H9 (cell line): ENCODE results near the gene SLC25A48. TPM values are rescaled to one million over a fixed set of nuclear protein-coding genes. Genes with fewer than 3 reads are reported as not detected.

ENCODE experiments used
- DNase-seq: peaks from one replicate; pipeline ENCODE4 v3.0.0-alpha.2; 2017
- H2AFZ ChIP-seq: one replicate; pipeline ENCODE4 v1.6.1; 2013; ENCODE audit warnings: mild to moderate bottlenecking, low read length, control low read depth, moderate library complexity
- H2AK5ac ChIP-seq: 2 replicates; pipeline ENCODE4 v1.6.1; 2013; ENCODE audit warnings: low read length, control low read depth, mixed read lengths; ENCODE audit not compliant: insufficient read length
- H2BK120ac ChIP-seq: one replicate; pipeline ENCODE4 v1.6.1; 2013; ENCODE audit warnings: low read depth, mild to moderate bottlenecking, low read length, control low read depth, inconsistent platforms; ENCODE audit not compliant: poor library complexity, severe bottlenecking
- H2BK12ac ChIP-seq: 2 replicates; pipeline ENCODE4 v1.6.1; 2013; ENCODE audit warnings: low read length, control low read depth, mixed read lengths, low read depth; ENCODE audit not compliant: insufficient read length
- H2BK15ac ChIP-seq: 2 replicates; pipeline ENCODE4 v1.6.1; 2013; ENCODE audit warnings: low read depth, low read length, control low read depth
- H2BK20ac ChIP-seq: one replicate; pipeline ENCODE4 v1.6.1; 2013; ENCODE audit warnings: low read depth, mild to moderate bottlenecking, low read length, control low read depth, inconsistent platforms; ENCODE audit not compliant: poor library complexity, severe bottlenecking
- H2BK5ac ChIP-seq: 2 replicates; pipeline ENCODE4 v1.6.1; 2013; ENCODE audit warnings: low read length, control low read depth, mixed read lengths; ENCODE audit not compliant: insufficient read length
- H3K14ac ChIP-seq: 2 replicates; pipeline ENCODE4 v1.6.1; 2013; ENCODE audit warnings: low read length, control low read depth; ENCODE audit not compliant: insufficient read depth
- H3K18ac ChIP-seq: 2 replicates; pipeline ENCODE4 v1.6.1; 2013; ENCODE audit warnings: low read depth, mild to moderate bottlenecking, mixed read lengths, low read length, control low read depth; ENCODE audit not compliant: insufficient read length
- H3K23ac ChIP-seq: 2 replicates; pipeline ENCODE4 v1.6.1; 2013; ENCODE audit warnings: low read length, control low read depth, mixed read lengths, low read depth; ENCODE audit not compliant: insufficient read length
- H3K23me2 ChIP-seq: 2 replicates; pipeline ENCODE4 v1.6.1; 2013; ENCODE audit warnings: low read depth, mild to moderate bottlenecking, mixed read lengths, low read length, control low read depth; ENCODE audit not compliant: insufficient read length, poor library complexity, severe bottlenecking
- H3K27ac ChIP-seq: 2 replicates; pipeline ENCODE4 v1.5.1; 2013; ENCODE audit warnings: low read length, control low read depth, mixed read lengths, low read depth; ENCODE audit not compliant: insufficient read length
- H3K27me3 ChIP-seq: 2 replicates; pipeline ENCODE4 v1.6.1; 2013; ENCODE audit warnings: low read length, control low read depth, inconsistent platforms; ENCODE audit not compliant: insufficient read depth
- H3K4ac ChIP-seq: 2 replicates; pipeline ENCODE4 v1.6.1; 2013; ENCODE audit warnings: low read depth, mild to moderate bottlenecking, control low read depth, inconsistent platforms, low read length, moderate library complexity
- H3K4me1 ChIP-seq: 2 replicates; pipeline ENCODE4 v1.6.1; 2013; ENCODE audit warnings: low read length, control low read depth, inconsistent platforms; ENCODE audit not compliant: insufficient read depth
- H3K4me2 ChIP-seq: 2 replicates; pipeline ENCODE4 v1.6.1; 2013; ENCODE audit warnings: low read length, control low read depth, mixed read lengths; ENCODE audit not compliant: insufficient read length, insufficient read depth
- H3K56ac ChIP-seq: 2 replicates; pipeline ENCODE4 v1.6.1; 2013; ENCODE audit warnings: low read depth, mild to moderate bottlenecking, mixed read lengths, low read length, control low read depth; ENCODE audit not compliant: insufficient read length
- H3K79me1 ChIP-seq: 2 replicates; pipeline ENCODE4 v1.6.1; 2013; ENCODE audit warnings: low read depth, mild to moderate bottlenecking, moderate library complexity, low read length, control low read depth, inconsistent platforms; ENCODE audit not compliant: insufficient read depth, poor library complexity, severe bottlenecking
- H3K79me2 ChIP-seq: 2 replicates; pipeline ENCODE4 v1.6.1; 2013; ENCODE audit warnings: low read length, control low read depth, inconsistent platforms; ENCODE audit not compliant: insufficient read depth
- H3K9ac ChIP-seq: 2 replicates; pipeline ENCODE4 v1.6.1; 2013; ENCODE audit warnings: low read length, control low read depth, mixed read lengths; ENCODE audit not compliant: insufficient read length; ENCODE audit errors: extremely low read depth
- H3K9me3 ChIP-seq: one replicate; pipeline ENCODE4 v1.6.1; 2013; ENCODE audit warnings: low read depth, low read length, inconsistent platforms; ENCODE audit not compliant: control insufficient read depth
- H3T11ph ChIP-seq: one replicate; pipeline ENCODE4 v1.6.1; 2013; ENCODE audit warnings: mild to moderate bottlenecking, low read length, control low read depth, inconsistent platforms
- H4K20me1 ChIP-seq: one replicate; pipeline ENCODE4 v1.6.1; 2013; ENCODE audit not compliant: control insufficient read depth, insufficient read length, insufficient read depth
- H4K5ac ChIP-seq: 2 replicates; pipeline ENCODE4 v1.6.1; 2013; ENCODE audit warnings: low read depth, mild to moderate bottlenecking, mixed read lengths, low read length, control low read depth; ENCODE audit not compliant: insufficient read length
- H4K8ac ChIP-seq: replicated peaks from 2 replicates; pipeline ENCODE4 v1.6.1; 2013; ENCODE audit warnings: low read length, control low read depth, mixed read lengths, low read depth; ENCODE audit not compliant: insufficient read length
- H4K91ac ChIP-seq: 2 replicates; pipeline ENCODE4 v1.6.1; 2013; ENCODE audit warnings: low read depth, mild to moderate bottlenecking, moderate library complexity, mixed read lengths, low read length, control low read depth; ENCODE audit not compliant: insufficient read length
- H3K27ac Mint-ChIP-seq, 3 experiments: 2 replicates in 2 of 3; 3 replicates in 1 of 3; pipeline ENCODE4 v1.8.0; 2020 to 2021; ENCODE audit warnings: mixed read lengths in 3 of 3, mild to moderate bottlenecking in 1 of 3, moderate library complexity in 1 of 3
- H3K27me3 Mint-ChIP-seq: 2 replicates; pipeline ENCODE4 v1.8.0; 2021; ENCODE audit warnings: low read depth, mild to moderate bottlenecking, moderate library complexity, mixed read lengths
- H3K36me3 Mint-ChIP-seq, 3 experiments: 2 replicates in 2 of 3; 3 replicates in 1 of 3; pipeline ENCODE4 v1.8.0; 2020 to 2021; ENCODE audit warnings: low read depth in 3 of 3, mixed read lengths in 3 of 3; ENCODE audit not compliant: insufficient read depth in 1 of 3
- H3K4me1 Mint-ChIP-seq, 2 experiments: 2 replicates each; pipeline ENCODE4 v1.8.0; 2020; ENCODE audit warnings: mixed read lengths in 2 of 2
- H3K4me3 Mint-ChIP-seq, 2 experiments: 2 replicates in 1 of 2; 3 replicates in 1 of 2; pipeline ENCODE4 v1.8.0; 2020 to 2021; ENCODE audit warnings: mild to moderate bottlenecking in 2 of 2, mixed read lengths in 2 of 2, moderate library complexity in 1 of 2
- H3K9me3 Mint-ChIP-seq, 2 experiments: 2 replicates in 1 of 2; 3 replicates in 1 of 2; pipeline ENCODE4 v1.8.0; 2020; ENCODE audit warnings: mild to moderate bottlenecking in 2 of 2, mixed read lengths in 2 of 2, moderate library complexity in 1 of 2
- WGBS: extraction: QIAGEN DNeasy Blood & Tissue Kit; methylation state at CpG from one replicate; pipeline ENCODE4 v1.1.7; 2013; ENCODE audit warnings: missing lambda C conversion rate, low lambda C conversion rate, mixed read lengths; ENCODE audit not compliant: insufficient read length; ENCODE audit errors: extremely low coverage; 5-methylcytosine and 5-hydroxymethylcytosine counted together
- total RNA-seq: library from RNA; stranded (reverse); gene quantifications from 2 replicates; pipeline ENCODE4 v1.2.1, GENCODE V29; 2021
- TF ChIP-seq, protein P1 (sequence below): fragments of 200-600 bp; sonication (generic); conservative IDR thresholded peaks from 3 replicates; pipeline ENCODE4 v1.8.0; 2021; ENCODE audit warnings: antibody characterized with exemption, mild to moderate bottlenecking

The SLC25A48 gene
- total RNA-seq, 1 experiment from 2014 or later = 0.66 TPM

DNA sequence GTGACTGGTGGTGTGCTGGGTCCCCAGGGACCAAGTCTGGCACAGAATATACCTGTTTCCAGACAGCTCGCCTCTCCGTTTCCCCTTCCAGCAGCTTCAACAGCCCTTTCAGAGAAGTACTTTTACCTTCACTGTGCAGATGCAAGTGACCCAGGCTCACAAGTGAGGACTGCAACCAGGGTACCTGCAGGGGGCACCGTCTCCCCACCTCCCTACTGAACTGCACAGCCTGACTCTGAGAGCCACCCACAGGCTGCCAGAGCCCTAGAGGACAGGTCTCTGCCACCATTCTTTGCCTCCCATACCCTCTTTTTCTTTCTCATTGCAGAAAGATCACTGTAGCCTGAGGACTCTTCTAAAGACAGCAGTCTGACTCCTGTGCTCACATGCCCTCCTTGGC is 45.8 kb downstream of the SLC25A48 start:
- TF ChIP-seq, protein P1, sequence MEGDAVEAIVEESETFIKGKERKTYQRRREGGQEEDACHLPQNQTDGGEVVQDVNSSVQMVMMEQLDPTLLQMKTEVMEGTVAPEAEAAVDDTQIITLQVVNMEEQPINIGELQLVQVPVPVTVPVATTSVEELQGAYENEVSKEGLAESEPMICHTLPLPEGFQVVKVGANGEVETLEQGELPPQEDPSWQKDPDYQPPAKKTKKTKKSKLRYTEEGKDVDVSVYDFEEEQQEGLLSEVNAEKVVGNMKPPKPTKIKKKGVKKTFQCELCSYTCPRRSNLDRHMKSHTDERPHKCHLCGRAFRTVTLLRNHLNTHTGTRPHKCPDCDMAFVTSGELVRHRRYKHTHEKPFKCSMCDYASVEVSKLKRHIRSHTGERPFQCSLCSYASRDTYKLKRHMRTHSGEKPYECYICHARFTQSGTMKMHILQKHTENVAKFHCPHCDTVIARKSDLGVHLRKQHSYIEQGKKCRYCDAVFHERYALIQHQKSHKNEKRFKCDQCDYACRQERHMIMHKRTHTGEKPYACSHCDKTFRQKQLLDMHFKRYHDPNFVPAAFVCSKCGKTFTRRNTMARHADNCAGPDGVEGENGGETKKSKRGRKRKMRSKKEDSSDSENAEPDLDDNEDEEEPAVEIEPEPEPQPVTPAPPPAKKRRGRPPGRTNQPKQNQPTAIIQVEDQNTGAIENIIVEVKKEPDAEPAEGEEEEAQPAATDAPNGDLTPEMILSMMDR = peak; percentile 72
- Histone ChIP-seq H3K14ac (no peak overlapping the region), H3K27me3 (no peaks in the 10 kb centered on the region), H3K4me2 (no peak overlapping the region), H3K4ac (no peak overlapping the region), H3K79me1 (no peaks in the 10 kb centered on the region), H3K9me3 (no peaks in the 10 kb centered on the region), H2AK5ac (no peak overlapping the region), H4K8ac (no peak overlapping the region), H2BK20ac (no peak overlapping the region), H4K20me1 (no peaks in the 10 kb centered on the region), H4K5ac (no peak overlapping the region), H3K27ac (no peak overlapping the region), H3K56ac (no peak overlapping the region), H3K23me2 (no peaks in the 10 kb centered on the region), H3K18ac (no peak overlapping the region), H2BK15ac (no peak overlapping the region), H3K4me1 (no peaks in the 10 kb centered on the region; the same call in 1 of the 2 replicates), H2BK120ac (no peak overlapping the region), H3K23ac (no peak overlapping the region), H3K79me2 (no peaks in the 10 kb centered on the region), H4K91ac (no peak overlapping the region), H2BK5ac (no peak overlapping the region), H3T11ph (no peak overlapping the region), H3K9ac (no peak overlapping the region), H2BK12ac (no peak overlapping the region), H2AFZ (no peak overlapping the region)
- Mint-ChIP-seq H3K4me1 (peaks cover 17 to 23% of the 10 kb centered on the region in 2 experiments), H3K27ac (no peak overlapping the region; a peak in 2 of 7 replicates), H3K9me3 (no peaks in the 10 kb centered on the region), H3K36me3 (no peaks in the 10 kb centered on the region), H3K27me3 (peaks cover 23% of the 10 kb centered on the region), H3K4me3 (no peak overlapping the region)
- DNase-seq = peak; percentile 80
- WGBS = no CpG with 5 or more reads among the region's 3 CpGs
